ENCODE data around the gene FXYD1. TPM values are rescaled to one million over a fixed set of nuclear protein-coding genes. Genes with fewer than 3 reads are reported as not detected.

Gene FXYD1
- total RNA-seq, 1 experiment from 2014 or later = not detected

GRCh38 chr19:35104361-35104760 is 34.3 kb upstream of the FXYD1 start:
- Histone ChIP-seq H3K4me3 (no peak overlapping the region), H3F3A (ENCODE audit: insufficient read depth, low read depth) (peaks cover 19% of the 10 kb centered on the region; the same call in 1 of the 2 replicates), H3K27me3 (ENCODE audit: insufficient read depth, low read depth) (no peaks in the 10 kb centered on the region), H3K4me1 (replicated peaks; ENCODE audit: insufficient read depth) (peaks cover 12% of the 10 kb centered on the region), H3K9me2 (ENCODE audit: insufficient read depth) (no peaks in the 10 kb centered on the region), H3K36me3 (ENCODE audit: low read depth) (no peaks in the 10 kb centered on the region), H2AFZ (no peak overlapping the region), H3K27ac (no peak overlapping the region), H3K4me2 (no peak overlapping the region), H3K79me2 (ENCODE audit: low read depth) (no peaks in the 10 kb centered on the region), H3K9me3 (ENCODE audit: insufficient read depth, low read depth) (no peaks in the 10 kb centered on the region), H4K20me1 (ENCODE audit: insufficient read depth) (no peaks in the 10 kb centered on the region)
- no TSS peak for BruUV-seq (replicated peaks)
- ChIA-PET CTCF (no interaction called here), POLR2A (ENCODE audit: unreplicated experiment) (no interaction called here)
- DNase-seq = no peak
- intact Hi-C loops (cut with micrococcal nuclease; ENCODE audit: unreplicated experiment) = no loop called here
- TF ChIP-seq, protein P1, sequence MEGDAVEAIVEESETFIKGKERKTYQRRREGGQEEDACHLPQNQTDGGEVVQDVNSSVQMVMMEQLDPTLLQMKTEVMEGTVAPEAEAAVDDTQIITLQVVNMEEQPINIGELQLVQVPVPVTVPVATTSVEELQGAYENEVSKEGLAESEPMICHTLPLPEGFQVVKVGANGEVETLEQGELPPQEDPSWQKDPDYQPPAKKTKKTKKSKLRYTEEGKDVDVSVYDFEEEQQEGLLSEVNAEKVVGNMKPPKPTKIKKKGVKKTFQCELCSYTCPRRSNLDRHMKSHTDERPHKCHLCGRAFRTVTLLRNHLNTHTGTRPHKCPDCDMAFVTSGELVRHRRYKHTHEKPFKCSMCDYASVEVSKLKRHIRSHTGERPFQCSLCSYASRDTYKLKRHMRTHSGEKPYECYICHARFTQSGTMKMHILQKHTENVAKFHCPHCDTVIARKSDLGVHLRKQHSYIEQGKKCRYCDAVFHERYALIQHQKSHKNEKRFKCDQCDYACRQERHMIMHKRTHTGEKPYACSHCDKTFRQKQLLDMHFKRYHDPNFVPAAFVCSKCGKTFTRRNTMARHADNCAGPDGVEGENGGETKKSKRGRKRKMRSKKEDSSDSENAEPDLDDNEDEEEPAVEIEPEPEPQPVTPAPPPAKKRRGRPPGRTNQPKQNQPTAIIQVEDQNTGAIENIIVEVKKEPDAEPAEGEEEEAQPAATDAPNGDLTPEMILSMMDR (conservative IDR thresholded peaks at IDR 0.05) = no peak
- TF ChIP-seq EZH2 (IDR thresholded peaks at IDR 0.05; ENCODE audit: low read depth) = no peak

- Histone ChIP-seq H3K4me1 (replicated peaks; ENCODE audit: insufficient read depth) (peaks cover 18% of the 10 kb centered on the region), H3K36me3 (ENCODE audit: low read depth) (no peaks in the 10 kb centered on the region), H2AFZ (no peak overlapping the region), H3K27me3 (ENCODE audit: insufficient read depth, low read depth) (no peaks in the 10 kb centered on the region), H3K79me2 (ENCODE audit: low read depth) (no peaks in the 10 kb centered on the region), H3K27ac (no peak overlapping the region), H3K4me2 (no peak overlapping the region), H3F3A (ENCODE audit: insufficient read depth, low read depth) (peaks cover 23% of the 10 kb centered on the region; the same call in 1 of the 2 replicates), H3K9me3 (ENCODE audit: insufficient read depth, low read depth) (no peaks in the 10 kb centered on the region), H4K20me1 (ENCODE audit: insufficient read depth) (no peaks in the 10 kb centered on the region), H3K4me3 (no peak overlapping the region), H3K9me2 (ENCODE audit: insufficient read depth) (no peaks in the 10 kb centered on the region)
- no TSS peak for BruUV-seq (replicated peaks)
- ChIA-PET POLR2A (ENCODE audit: unreplicated experiment) (no interaction called here), CTCF (no interaction called here)
- no peak for TF ChIP-seq EZH2 (IDR thresholded peaks at IDR 0.05; ENCODE audit: low read depth)
- TF ChIP-seq, protein P1 (conservative IDR thresholded peaks at IDR 0.05) = no peak
- DNase-seq = no peak
- intact Hi-C loops (cut with micrococcal nuclease; ENCODE audit: unreplicated experiment) = no loop called here
Measured at GRCh38 chr19:35105047-35105410, 33.6 kb upstream of the FXYD1 start.

GRCh38 chr19:35105411-35106290 is 33.0 kb upstream of the FXYD1 start:
- Histone ChIP-seq H2AFZ (no peak overlapping the region), H3K9me3 (ENCODE audit: insufficient read depth, low read depth) (no peaks in the 10 kb centered on the region), H3K4me3 (no peak overlapping the region), H3K9me2 (ENCODE audit: insufficient read depth) (no peaks in the 10 kb centered on the region), H3K4me2 (no peak overlapping the region), H3F3A (ENCODE audit: insufficient read depth, low read depth) (peaks cover 23% of the 10 kb centered on the region), H3K36me3 (ENCODE audit: low read depth) (no peaks in the 10 kb centered on the region), H3K27ac (no peak overlapping the region), H3K79me2 (ENCODE audit: low read depth) (no peaks in the 10 kb centered on the region), H4K20me1 (ENCODE audit: insufficient read depth) (no peaks in the 10 kb centered on the region), H3K27me3 (ENCODE audit: insufficient read depth, low read depth) (no peaks in the 10 kb centered on the region), H3K4me1 (replicated peaks; ENCODE audit: insufficient read depth) (peaks cover 18% of the 10 kb centered on the region)
- no TSS peak for BruUV-seq (replicated peaks)
- ChIA-PET CTCF (no interaction called here), POLR2A (ENCODE audit: unreplicated experiment) (no interaction called here)
- no peak for DNase-seq
- no peak for TF ChIP-seq EZH2 (IDR thresholded peaks at IDR 0.05; ENCODE audit: low read depth)
- TF ChIP-seq, protein P1 (conservative IDR thresholded peaks at IDR 0.05) = no peak
- intact Hi-C loops (cut with micrococcal nuclease; ENCODE audit: unreplicated experiment) = no loop called here

All from PC-9 (cell line).